Activated naive CD8-positive, alpha-beta T cell treated with anti-CD3 and anti-CD28 coated beads, Interleukin-2, amount 10 ng/mL, durations not matched to agents 7 days and 5 days (primary cell): Measurements from ENCODE around the gene DNAH14. TPM values are rescaled to one million over a fixed set of nuclear protein-coding genes. Genes with fewer than 3 reads are reported as not detected.

Experiments used
- ATAC-seq: fragments of 150-1000 bp; cut with Tn5 transposase; one replicate; pipeline ENCODE4 v1.10.0; 2021; ENCODE audit warnings: low read depth, moderate library complexity
- POLR2A ChIA-PET: fragments of 350-600 bp; sonication (Branson Sonifier 250); formaldehyde crosslinking; loops from one replicate; lab custom pipeline; 2021; ENCODE audit warnings: antibody characterized with exemption; lab: Charles Lee
- DNase-seq: peaks from one replicate; pipeline ENCODE4 v3.0.0; 2021
- H3K27ac Mint-ChIP-seq: one replicate; pipeline ENCODE4 v1.8.0; 2022; ENCODE audit warnings: mild to moderate bottlenecking, mixed read lengths
- H3K27me3 Mint-ChIP-seq: one replicate; pipeline ENCODE4 v1.8.0; 2022; ENCODE audit warnings: mild to moderate bottlenecking, moderate library complexity, mixed read lengths
- H3K36me3 Mint-ChIP-seq: one replicate; pipeline ENCODE4 v1.8.0; 2021; ENCODE audit warnings: mild to moderate bottlenecking, mixed read lengths
- H3K4me1 Mint-ChIP-seq: one replicate; pipeline ENCODE4 v1.8.0; 2021; ENCODE audit warnings: mixed read lengths
- H3K4me3 Mint-ChIP-seq: one replicate; pipeline ENCODE4 v1.8.0; 2022; ENCODE audit warnings: mild to moderate bottlenecking, moderate library complexity, mixed read lengths
- H3K9me3 Mint-ChIP-seq: one replicate; pipeline ENCODE4 v1.8.0; 2021; ENCODE audit warnings: mixed read lengths
- total RNA-seq, 2 experiments: library from RNA; stranded (reverse); gene quantifications; one replicate each; pipeline ENCODE4 v1.2.3, GENCODE V29; 2021

The DNAH14 gene
- total RNA-seq, 2 experiments from 2014 or later, result not detected

DNA sequence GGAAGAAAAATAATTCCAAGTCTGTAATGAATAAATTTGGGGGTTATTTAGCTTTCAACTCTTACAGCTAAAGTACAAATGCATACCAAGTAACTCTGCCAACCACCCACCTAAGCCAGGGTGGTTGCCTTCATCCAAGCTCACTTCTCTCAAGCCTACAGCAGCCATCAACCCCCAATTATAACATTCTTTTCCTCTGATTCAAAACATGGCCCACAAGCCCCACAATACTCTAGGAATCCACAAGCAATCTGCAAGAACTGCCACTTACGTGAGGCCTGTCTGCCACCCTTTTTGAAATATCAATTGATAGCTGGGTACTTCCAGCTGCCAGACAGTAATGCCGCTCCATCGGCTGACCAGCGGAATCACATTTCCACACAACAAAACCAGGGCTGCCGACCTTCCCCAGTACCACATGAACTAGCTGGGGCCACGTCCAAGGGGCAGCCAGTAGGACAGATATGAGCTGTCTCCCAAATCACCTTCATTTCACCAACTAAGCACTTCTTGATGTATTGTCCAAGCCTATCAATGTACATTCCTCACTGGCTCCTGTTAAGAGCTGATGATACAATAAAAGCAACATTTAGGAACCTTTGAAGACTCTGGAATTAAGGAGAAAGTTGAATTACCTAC is 495.2 kb downstream of the DNAH14 start:
- H3K27ac Mint-ChIP-seq, result peak overlapping the region; percentile 34
- no peaks in the 10 kb centered on the region for H3K27me3 Mint-ChIP-seq
- H3K4me1 Mint-ChIP-seq, result peaks cover 52% of the 10 kb centered on the region
- no peak for DNase-seq
- H3K36me3 Mint-ChIP-seq, result peaks cover 16% of the 10 kb centered on the region
- POLR2A ChIA-PET, result interaction anchor here (1.0 to 11.8 kb wide), 4 partner anchors 11 to 575 kb away, joined by 3 to 203 read pairs (median 48); partner anchors contain the start of gene SDE2
- H3K4me3 Mint-ChIP-seq, result peak overlapping the region; percentile 92
- ATAC-seq, result no peak
- no peaks in the 10 kb centered on the region for H3K9me3 Mint-ChIP-seq

DNA sequence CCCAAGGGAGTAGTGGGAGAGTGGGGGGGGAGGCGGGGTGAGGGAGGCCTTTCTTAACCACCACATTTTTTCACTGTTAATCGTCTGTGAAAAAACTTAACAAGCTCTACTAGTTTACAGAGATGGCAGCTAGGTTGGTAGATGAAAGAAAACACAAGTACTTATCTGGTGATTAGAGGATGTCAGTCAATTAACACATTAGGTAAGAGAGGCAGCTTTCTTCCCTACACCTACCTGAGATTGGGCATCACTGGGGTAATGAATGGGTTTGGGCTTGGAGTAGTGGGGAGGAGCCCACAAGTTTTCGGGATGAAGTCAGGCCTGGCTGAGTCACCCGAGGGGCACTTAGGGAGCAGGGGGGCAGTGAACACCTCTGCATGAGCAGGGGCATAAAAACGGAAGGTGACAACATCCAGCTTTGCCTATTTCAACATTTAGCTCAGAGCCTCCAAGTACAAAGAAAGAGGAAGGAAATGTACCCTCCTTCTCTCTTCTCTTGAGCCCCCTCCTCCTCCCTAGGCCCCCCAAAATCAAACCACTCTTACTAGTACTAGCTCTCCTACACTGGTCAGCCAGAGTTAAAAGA is 495.8 kb downstream of the DNAH14 start:
- POLR2A ChIA-PET, result interaction anchor here (1.0 to 11.8 kb wide), 8 partner anchors 12 to 637 kb away, joined by 3 to 203 read pairs (median 5); partner anchors contain the start of genes H3-3A, PYCR2 and SDE2

DNA sequence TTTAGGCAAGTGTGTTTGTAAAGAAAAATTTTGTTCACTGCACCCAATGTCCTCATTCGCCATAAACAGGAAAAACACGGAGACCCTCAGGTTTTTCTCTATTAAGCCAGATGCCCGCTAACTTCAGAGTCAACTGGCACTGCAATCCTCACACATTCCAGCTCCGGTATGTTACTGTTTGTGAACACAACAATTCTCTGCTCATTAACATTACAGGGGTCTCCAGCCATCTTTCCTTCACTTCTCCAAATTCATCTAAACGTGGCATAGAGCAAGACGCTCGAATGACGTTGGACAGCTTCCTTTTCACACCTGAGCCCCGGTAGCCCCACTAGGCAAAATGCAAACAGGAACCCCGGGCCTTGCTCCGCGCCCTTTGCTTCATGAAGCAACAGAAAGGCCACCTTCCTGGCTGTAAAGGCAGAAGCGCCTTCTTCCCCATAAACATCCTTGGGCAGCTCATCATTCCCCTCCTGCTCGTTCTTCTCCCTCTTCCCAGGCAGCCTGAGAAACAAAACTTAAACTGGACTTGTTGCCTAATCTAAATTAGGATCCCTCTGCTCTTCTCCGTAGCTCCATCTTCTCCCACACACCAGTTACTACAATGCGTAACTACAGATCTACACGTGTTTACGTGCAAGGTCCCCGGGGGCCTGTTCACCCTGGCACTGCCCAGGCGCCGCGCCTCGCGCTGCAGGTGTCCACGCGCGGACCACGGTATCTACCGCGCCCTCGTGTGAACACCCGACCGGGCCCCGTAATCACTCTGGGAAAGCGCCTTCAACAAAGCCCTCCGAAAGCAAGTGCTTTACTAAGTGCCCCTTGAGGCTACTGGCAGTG is 497.1 kb downstream of the DNAH14 start:
- peaks cover 53% of the 10 kb centered on the region for H3K4me1 Mint-ChIP-seq
- H3K4me3 Mint-ChIP-seq, result peak overlapping the region; percentile 92
- H3K27me3 Mint-ChIP-seq, result no peaks in the 10 kb centered on the region
- peaks cover 13% of the 10 kb centered on the region for H3K36me3 Mint-ChIP-seq
- DNase-seq (peak; percentile 53), ATAC-seq (no peak)
- no peaks in the 10 kb centered on the region for H3K9me3 Mint-ChIP-seq
- POLR2A ChIA-PET, result interaction anchor here (1.0 to 11.8 kb wide), 13 partner anchors 13 to 636 kb away, joined by 3 to 203 read pairs (median 5); partner anchors contain the start of genes H3-3A, PYCR2, SDE2 and TMEM63A
- peak overlapping the region; percentile 83 for H3K27ac Mint-ChIP-seq

More for the DNA sequence above, 495.8 kb downstream of the DNAH14 start:
- no peak for ATAC-seq
- peak overlapping the region; percentile 71 for H3K27ac Mint-ChIP-seq
- peaks cover 54% of the 10 kb centered on the region for H3K4me1 Mint-ChIP-seq
- DNase-seq, result no peak
- no peaks in the 10 kb centered on the region for H3K27me3 Mint-ChIP-seq
- H3K9me3 Mint-ChIP-seq, result no peaks in the 10 kb centered on the region
- H3K36me3 Mint-ChIP-seq, result peaks cover 14% of the 10 kb centered on the region
- H3K4me3 Mint-ChIP-seq, result peak overlapping the region; percentile 92

DNA sequence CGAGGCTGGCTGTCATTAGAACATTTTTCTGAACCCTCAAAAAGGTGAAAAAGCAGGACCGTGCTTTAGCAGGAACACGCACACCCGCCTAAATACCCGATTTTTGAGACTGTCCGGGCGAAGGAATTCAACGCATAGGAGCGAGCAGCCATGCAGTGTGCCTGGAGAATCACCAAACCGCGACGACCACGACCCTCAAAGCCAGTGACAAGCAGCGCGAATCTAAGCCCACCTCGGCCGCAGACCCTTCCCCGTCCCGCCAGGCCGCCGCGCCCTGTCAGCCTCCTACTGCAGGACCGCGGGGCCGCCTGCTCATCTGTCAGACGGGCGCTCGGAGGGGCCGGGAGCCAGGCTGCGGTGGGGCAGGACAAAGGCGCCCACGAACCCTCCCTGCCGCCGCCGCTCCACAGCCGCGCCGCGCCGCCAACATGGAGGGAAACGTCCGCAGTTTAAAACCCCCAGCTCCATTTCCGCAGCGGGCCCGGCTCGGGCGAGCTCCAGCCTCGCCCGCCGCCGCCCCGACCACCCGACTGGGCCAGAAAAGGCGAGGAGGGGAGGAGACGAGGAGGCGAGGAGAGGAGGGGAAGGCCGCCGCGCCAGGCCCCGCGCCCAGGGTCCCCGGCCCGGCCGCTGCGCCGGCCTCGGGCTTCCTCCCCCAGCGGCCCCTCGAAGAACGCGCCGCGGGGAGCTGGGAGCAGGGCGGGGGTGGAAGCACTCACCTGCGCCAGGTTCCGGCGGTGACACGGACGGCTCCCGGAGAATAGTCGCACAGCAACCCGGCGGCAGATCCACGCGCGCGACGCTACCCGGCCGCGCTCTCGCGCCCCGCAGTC is 498.0 kb downstream of the DNAH14 start, which contains the start of gene LBR:
Gene LBR, minus strand, starts transcription at position 804 of the 833 bp plus-strand sequence. CDS start 3,963 bp downstream, outside the sequence.
- Mint-ChIP-seq H3K27ac (peak within 1 kb of the TSS; percentile 89), H3K9me3 (no peaks in the 10 kb centered on the region), H3K27me3 (no peaks in the 10 kb centered on the region), H3K4me3 (peak within 1 kb of the TSS; percentile 92), H3K4me1 (peaks cover 48% of the 10 kb centered on the region), H3K36me3 (peaks cover 13% of the 10 kb centered on the region)
- ATAC-seq, result no peak
- POLR2A ChIA-PET, result interaction anchor here (1.0 to 11.8 kb wide), 13 partner anchors 9 to 683 kb away, joined by 3 to 203 read pairs (median 7); partner anchors contain the start of genes H3-3A, PYCR2, SDE2 and TMEM63A
- DNase-seq, result no peak

DNA sequence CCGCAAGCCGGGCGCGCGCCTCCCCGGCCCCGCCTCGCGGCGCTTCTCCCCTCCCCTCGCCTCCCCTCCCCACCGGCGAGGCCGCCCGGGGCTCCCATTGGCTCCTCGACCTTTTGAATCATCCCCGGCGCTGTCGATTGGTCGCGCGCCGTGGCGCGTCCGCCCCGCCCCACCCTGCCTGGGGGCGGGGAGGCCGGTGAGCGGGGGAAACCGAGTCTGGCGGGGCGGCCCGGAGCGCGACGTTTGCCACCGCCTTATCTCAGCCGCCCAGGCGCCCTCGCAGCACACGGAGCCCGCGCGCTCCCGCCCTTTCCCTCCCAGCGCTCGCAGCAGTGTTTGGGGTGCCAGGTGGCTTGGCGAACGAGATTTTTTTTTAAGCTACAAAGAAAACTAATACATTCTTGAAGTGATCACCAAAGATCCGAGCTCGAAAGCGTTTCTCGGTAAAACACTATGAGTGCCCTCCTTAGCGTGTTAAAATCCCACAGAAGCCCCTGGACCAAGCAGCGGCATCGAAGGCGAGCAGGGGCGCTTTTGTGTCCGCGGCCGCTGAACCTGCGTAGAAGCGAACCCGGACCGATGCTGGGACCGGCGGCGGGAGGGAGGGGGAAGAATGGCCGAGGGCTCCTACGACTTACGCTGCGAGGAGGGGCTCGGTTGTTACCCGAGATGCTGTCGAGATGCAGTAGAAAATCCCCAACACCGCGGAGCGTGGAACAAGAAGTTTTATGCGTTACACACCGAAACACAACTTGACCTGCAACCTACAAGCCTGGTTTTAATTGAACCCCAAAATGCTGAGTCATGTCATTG is 498.8 kb downstream of the DNAH14 start:
- DNase-seq (peak; percentile 94), ATAC-seq (peak; percentile 93)
- peaks cover 9% of the 10 kb centered on the region for H3K36me3 Mint-ChIP-seq
- peak overlapping the region; percentile 87 for H3K4me3 Mint-ChIP-seq
- H3K27me3 Mint-ChIP-seq, result peaks cover 2% of the 10 kb centered on the region
- peaks cover 43% of the 10 kb centered on the region for H3K4me1 Mint-ChIP-seq
- POLR2A ChIA-PET, result interaction anchor here (0.6 to 11.8 kb wide), 17 partner anchors 10 to 682 kb away, joined by 3 to 203 read pairs (median 3); partner anchors contain the start of genes H3-3A, PYCR2, SDE2 and TMEM63A
- H3K9me3 Mint-ChIP-seq, result no peaks in the 10 kb centered on the region
- peak overlapping the region; percentile 89 for H3K27ac Mint-ChIP-seq

DNA sequence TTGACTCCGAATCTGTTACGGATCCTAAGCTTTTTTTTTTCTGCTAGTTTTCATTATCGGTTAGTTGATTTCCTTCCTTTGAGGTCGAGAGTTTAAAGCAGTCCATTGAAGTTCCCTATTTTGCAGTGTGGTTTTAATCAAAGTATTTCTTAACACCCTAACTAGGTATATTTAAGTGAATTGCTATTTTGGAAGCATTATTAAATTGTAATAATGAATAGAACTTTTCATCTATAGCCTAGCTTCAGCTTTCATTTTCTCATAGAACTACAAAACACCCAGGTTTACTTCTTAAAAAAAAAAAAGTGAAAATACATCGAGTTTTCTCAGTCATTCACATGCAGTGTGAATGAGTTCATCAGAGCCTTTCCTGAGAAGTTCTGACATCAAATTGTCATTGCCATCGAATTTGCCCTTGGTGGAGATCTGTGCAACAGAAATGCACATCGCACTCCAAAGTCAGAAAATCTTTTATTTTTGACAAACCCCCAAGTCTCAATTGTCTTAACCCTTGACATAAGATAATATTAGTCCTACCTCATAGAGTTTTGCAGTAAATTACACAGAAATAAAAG is 499.5 kb downstream of the DNAH14 start:
- peak overlapping the region; percentile 89 for H3K27ac Mint-ChIP-seq
- H3K36me3 Mint-ChIP-seq, result peaks cover 4% of the 10 kb centered on the region
- peaks cover 36% of the 10 kb centered on the region for H3K4me1 Mint-ChIP-seq
- ATAC-seq (no peak), DNase-seq (no peak)
- no peaks in the 10 kb centered on the region for H3K9me3 Mint-ChIP-seq
- H3K27me3 Mint-ChIP-seq, result peaks cover 5% of the 10 kb centered on the region
- POLR2A ChIA-PET, result interaction anchor here (0.6 to 11.8 kb wide), 14 partner anchors 10 to 681 kb away, joined by 3 to 203 read pairs (median 5); partner anchors contain the start of genes H3-3A, PYCR2 and SDE2
- H3K4me3 Mint-ChIP-seq, result peak overlapping the region; percentile 87

DNA sequence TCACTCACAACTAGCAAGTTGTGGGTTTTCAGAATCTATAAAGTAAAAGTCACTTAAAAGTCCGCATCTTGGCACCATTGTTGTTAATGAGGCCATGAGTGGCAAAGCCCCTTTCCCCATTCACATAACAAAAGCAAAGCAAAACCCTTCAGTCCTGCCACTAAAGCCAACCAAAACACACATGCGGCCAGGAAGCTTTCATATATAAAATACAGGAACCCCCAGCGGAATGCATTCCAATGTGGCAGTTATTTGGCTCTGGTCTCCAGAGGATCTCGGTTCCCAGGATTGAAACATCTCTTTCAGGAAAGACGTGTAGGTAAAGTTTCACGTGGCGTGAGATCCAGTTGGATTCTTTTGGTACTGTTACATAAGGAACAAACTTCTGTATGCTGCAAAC is 500.8 kb downstream of the DNAH14 start:
- H3K4me3 Mint-ChIP-seq, result no peak overlapping the region
- peaks cover 24% of the 10 kb centered on the region for H3K4me1 Mint-ChIP-seq
- no peak for ATAC-seq

DNA sequence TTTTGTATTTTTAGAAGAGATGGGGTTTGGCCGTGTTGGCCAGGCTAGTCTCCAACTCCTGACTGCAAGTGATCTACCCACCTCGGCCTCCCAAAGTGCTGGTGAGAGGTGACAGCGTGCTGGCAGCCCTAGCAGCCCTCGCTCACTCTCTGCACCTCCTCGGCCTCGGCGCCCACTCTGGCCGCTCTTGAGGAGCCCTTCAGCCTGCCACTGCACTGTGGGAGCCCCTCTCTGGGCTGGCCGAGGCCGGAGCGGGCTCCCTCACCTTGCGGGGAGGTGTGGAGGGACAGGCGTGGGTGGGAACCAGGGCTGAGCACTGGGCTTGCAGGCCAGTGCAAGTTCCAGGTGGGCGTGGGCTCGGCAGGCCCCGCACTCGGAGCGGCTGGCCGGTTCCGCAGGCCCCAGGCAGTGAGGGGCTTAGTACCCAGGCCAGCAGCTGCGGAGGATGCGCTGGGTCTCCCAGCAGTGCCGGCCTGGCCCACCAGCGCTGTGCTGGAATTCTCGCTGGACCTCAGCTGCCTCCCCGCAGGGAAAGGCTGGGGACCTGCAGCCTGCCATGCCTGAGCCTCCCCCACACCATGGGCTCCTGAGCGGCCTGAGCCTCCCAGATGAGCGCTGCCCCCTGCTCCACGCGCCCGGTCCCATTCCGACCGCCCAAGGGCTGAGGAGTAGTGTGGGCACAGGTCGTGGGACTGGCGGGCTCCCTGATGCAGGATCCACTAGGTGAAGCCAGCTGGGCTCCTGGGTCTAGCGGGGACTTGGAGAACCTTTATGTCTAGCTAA is 501.8 kb downstream of the DNAH14 start:
- H3K27ac Mint-ChIP-seq, result no peak overlapping the region
- H3K9me3 Mint-ChIP-seq, result no peaks in the 10 kb centered on the region
- H3K4me1 Mint-ChIP-seq, result peaks cover 21% of the 10 kb centered on the region
- DNase-seq (no peak), ATAC-seq (no peak)
- POLR2A ChIA-PET, result interaction anchor here (0.9 to 11.8 kb wide), 3 partner anchors 11 to 37 kb away, joined by 3 to 203 read pairs (median 15); no protein-coding TSS in a partner anchor
- H3K27me3 Mint-ChIP-seq, result peaks cover 19% of the 10 kb centered on the region
- H3K4me3 Mint-ChIP-seq, result no peak overlapping the region
- H3K36me3 Mint-ChIP-seq, result peaks cover 7% of the 10 kb centered on the region

More for the DNA sequence above, 500.8 kb downstream of the DNAH14 start:
- no peak for DNase-seq
- POLR2A ChIA-PET, result interaction anchor here (2.2 to 11.8 kb wide), 2 partner anchors 12 to 37 kb away, joined by 15 to 203 read pairs; no protein-coding TSS in a partner anchor
- peaks cover 4% of the 10 kb centered on the region for H3K36me3 Mint-ChIP-seq
- H3K27me3 Mint-ChIP-seq, result peaks cover 12% of the 10 kb centered on the region
- no peaks in the 10 kb centered on the region for H3K9me3 Mint-ChIP-seq
- H3K27ac Mint-ChIP-seq, result no peak overlapping the region

DNA sequence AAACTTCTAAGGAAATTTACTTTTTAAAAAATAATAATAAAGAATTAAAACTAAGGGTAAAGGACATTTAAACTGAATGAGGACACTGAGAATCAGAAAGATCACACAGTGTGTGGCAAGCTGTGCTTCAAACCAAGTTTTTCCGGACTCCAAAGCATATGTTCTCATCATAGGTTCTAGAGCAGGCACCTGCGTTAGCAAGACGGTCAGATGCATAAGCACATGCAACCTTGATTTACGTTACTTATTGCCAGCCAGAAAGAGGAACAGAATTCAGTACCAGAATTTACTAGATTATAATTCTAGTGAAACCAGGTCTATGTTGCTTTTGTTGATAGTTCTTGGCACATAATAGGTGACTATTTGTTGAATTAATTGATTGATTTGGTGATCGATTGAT is 504.6 kb downstream of the DNAH14 start:
- DNase-seq, result no peak
- no peak overlapping the region for H3K4me3 Mint-ChIP-seq
- POLR2A ChIA-PET, result interaction anchor here (0.7 to 11.8 kb wide), 2 partner anchors 8 to 34 kb away, joined by 5 to 203 read pairs; no protein-coding TSS in a partner anchor
- ATAC-seq, result no peak
- H3K4me1 Mint-ChIP-seq, result peaks cover 15% of the 10 kb centered on the region
- peaks cover 3% of the 10 kb centered on the region for H3K36me3 Mint-ChIP-seq
- peaks cover 19% of the 10 kb centered on the region for H3K27me3 Mint-ChIP-seq
- H3K9me3 Mint-ChIP-seq, result no peaks in the 10 kb centered on the region
- no peak overlapping the region for H3K27ac Mint-ChIP-seq

DNA sequence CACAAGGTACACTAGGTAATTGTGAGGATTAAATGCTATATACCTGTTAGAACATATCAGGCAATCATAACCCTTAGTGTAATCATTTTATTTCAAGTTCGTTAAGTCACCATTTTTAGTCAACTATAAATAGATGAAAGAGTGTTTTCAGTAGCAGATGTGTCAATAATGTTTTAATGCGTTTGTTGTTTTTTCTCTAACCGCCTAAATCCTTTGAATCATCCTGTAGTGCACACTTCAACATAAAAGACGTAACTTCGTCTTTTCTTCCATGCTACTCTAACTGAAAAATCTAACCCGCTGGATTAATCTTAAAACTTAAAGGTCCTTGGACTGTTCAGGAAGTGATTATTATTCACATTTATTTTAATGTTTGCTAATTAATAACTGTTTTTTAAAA is 505.6 kb downstream of the DNAH14 start:
- Mint-ChIP-seq H3K4me3 (no peak overlapping the region), H3K36me3 (peaks cover 3% of the 10 kb centered on the region), H3K27me3 (peaks cover 19% of the 10 kb centered on the region), H3K27ac (no peak overlapping the region), H3K9me3 (no peaks in the 10 kb centered on the region), H3K4me1 (peaks cover 10% of the 10 kb centered on the region)
- DNase-seq (no peak), ATAC-seq (no peak)
- POLR2A ChIA-PET, result interaction anchor here (0.7 to 11.8 kb wide), 2 partner anchors 7 to 33 kb away, joined by 5 to 203 read pairs; no protein-coding TSS in a partner anchor
